AG04450 (cell line): Measurements from ENCODE around the gene NDUFAF3. TPM values are rescaled to one million over a fixed set of nuclear protein-coding genes. Genes with fewer than 3 reads are reported as not detected.

Source experiments
- CTCF ChIA-PET: fragments of 300-600, 350-600 bp; formaldehyde crosslinking; extraction: SDS; loops from one replicate; lab custom pipeline; 2022; ENCODE audit warnings: antibody characterized with exemption, inconsistent platforms; lab: Charles Lee
- POLR2A ChIA-PET: fragments of 350-600 bp; formaldehyde crosslinking; extraction: SDS; loops from one replicate; lab custom pipeline; 2021; ENCODE audit warnings: antibody characterized with exemption, inconsistent platforms; lab: Yijun Ruan, JAX
- DNase-seq: peaks from one replicate; pipeline ENCODE4 v3.0.0-alpha.2; 2011; ENCODE audit warnings: low read depth, low spot score
- H3K27ac ChIP-seq: one replicate; pipeline ENCODE4 v1.5.1; 2012; ENCODE audit warnings: low read depth, low read length, control low read depth
- H3K27me3 ChIP-seq: one replicate; pipeline ENCODE4 v1.6.0; 2012; ENCODE audit warnings: low read length; ENCODE audit not compliant: control insufficient read depth, insufficient read depth
- H3K4me3 ChIP-seq: 2 replicates; pipeline ENCODE4 v1.5.1; 2011; ENCODE audit warnings: mild to moderate bottlenecking, low read depth, low read length, control low read depth
- H3K9me3 ChIP-seq: 2 replicates; pipeline ENCODE4 v1.5.1; 2012; ENCODE audit warnings: low read length; ENCODE audit not compliant: control insufficient read depth, insufficient read depth
- polyA plus RNA-seq: library from polyadenylated mRNA; depleted of rRNA; stranded (reverse); fragments of >200 nt; gene quantifications from 2 replicates; pipeline ENCODE4 v1.2.3, GENCODE V29; 2011
- TF ChIP-seq, protein P1 (sequence below): IDR thresholded peaks from 2 replicates; pipeline ENCODE4 v1.5.1; 2011; ENCODE audit warnings: low read depth, low read length, control low read depth, inconsistent platforms

The NDUFAF3 gene
- polyA plus RNA-seq, 1 experiment, result 47.0 TPM

DNA sequence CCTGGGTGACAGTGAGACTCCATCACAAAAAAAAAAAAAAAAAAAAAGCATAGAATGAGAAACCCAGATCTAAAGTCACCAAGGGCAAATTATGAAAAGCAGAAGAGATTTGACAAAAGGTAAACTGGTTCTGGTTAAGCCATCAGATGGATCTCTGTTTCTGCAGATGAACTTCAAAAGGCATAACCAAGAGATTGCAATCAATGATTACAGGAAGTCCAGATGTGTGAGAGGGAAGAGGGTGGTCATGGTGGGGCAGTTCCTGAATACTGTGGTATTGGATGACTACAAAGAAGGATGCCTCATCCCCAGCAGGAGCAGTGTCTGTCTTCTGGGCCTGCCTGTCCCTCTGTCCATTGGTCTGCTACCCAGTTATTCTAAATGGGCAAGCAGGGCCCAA is 28.1 kb upstream of the NDUFAF3 start:
- Histone ChIP-seq H3K4me3 (no peak overlapping the region), H3K27ac (no peak overlapping the region), H3K9me3 (no peaks in the 10 kb centered on the region), H3K27me3 (no peaks in the 10 kb centered on the region)
- TF ChIP-seq, protein P1, sequence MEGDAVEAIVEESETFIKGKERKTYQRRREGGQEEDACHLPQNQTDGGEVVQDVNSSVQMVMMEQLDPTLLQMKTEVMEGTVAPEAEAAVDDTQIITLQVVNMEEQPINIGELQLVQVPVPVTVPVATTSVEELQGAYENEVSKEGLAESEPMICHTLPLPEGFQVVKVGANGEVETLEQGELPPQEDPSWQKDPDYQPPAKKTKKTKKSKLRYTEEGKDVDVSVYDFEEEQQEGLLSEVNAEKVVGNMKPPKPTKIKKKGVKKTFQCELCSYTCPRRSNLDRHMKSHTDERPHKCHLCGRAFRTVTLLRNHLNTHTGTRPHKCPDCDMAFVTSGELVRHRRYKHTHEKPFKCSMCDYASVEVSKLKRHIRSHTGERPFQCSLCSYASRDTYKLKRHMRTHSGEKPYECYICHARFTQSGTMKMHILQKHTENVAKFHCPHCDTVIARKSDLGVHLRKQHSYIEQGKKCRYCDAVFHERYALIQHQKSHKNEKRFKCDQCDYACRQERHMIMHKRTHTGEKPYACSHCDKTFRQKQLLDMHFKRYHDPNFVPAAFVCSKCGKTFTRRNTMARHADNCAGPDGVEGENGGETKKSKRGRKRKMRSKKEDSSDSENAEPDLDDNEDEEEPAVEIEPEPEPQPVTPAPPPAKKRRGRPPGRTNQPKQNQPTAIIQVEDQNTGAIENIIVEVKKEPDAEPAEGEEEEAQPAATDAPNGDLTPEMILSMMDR, result no peak
- DNase-seq, result no peak
- ChIA-PET CTCF (no interaction called here), POLR2A (interaction anchor here (2.9 kb wide), 1 partner anchor 13 kb away, joined by 8 read pairs; the partner anchor contains the start of gene WDR6)

DNA sequence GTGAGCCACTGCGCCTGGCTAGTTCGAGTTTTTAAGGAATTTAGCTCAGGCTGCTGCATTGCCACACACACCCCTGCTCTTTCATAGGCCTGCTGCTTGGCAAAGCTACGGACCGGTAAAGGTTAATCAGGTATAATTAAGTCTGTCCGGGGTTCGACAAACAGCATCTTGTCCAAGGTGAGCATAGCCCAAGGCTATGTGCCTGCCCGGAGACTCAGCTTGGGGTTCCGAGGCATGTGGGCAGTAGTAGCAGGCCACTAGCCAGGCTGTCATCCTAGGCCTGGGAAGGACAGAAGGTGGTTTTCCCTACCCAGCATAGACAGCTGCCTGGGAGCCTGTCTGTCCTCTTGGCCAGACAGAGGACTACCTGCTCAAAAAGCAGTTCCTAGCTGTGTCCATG is 25.3 kb upstream of the NDUFAF3 start:
- ChIA-PET POLR2A (no interaction called here), CTCF (no interaction called here)
- no peak overlapping the region for H3K27ac ChIP-seq
- no peaks in the 10 kb centered on the region for H3K27me3 ChIP-seq
- H3K9me3 ChIP-seq, result no peaks in the 10 kb centered on the region
- TF ChIP-seq, protein P1, result no peak
- no peak overlapping the region for H3K4me3 ChIP-seq
- no peak for DNase-seq

DNA sequence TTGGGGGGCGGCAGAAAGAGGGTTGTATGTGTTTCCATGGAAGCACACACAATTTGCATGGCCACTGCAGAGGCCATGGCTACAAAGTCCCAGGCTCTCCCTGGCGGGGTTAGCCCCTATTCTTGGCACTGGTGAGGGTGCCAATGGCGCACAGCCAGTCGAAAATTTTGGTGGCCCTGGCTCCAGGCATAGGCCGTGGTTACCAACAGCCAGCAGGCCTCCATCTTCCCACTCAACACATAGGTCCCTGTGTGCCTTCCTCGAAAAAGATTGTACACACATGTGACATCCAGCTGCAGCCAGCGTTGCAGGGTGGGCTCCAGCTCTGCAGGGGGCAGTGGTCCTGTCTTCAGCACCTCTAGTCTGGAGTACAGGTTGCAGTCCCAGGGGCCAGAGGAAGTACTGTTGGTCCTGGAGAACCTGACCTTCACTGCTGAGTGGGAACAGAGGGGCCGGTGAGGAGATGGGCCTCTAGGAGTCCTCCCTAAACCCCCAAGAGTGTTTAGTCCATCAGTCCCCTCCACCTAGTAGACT is 24.8 kb upstream of the NDUFAF3 start:
- TF ChIP-seq, protein P1, result no peak
- Histone ChIP-seq H3K4me3 (no peak overlapping the region), H3K27me3 (no peaks in the 10 kb centered on the region), H3K9me3 (no peaks in the 10 kb centered on the region), H3K27ac (no peak overlapping the region)
- ChIA-PET POLR2A (no interaction called here), CTCF (interaction anchor here (1.0 kb wide), 1 partner anchor 10 kb away, joined by 5 read pairs; the partner anchor contains the start of gene WDR6)
- DNase-seq, result no peak

DNA sequence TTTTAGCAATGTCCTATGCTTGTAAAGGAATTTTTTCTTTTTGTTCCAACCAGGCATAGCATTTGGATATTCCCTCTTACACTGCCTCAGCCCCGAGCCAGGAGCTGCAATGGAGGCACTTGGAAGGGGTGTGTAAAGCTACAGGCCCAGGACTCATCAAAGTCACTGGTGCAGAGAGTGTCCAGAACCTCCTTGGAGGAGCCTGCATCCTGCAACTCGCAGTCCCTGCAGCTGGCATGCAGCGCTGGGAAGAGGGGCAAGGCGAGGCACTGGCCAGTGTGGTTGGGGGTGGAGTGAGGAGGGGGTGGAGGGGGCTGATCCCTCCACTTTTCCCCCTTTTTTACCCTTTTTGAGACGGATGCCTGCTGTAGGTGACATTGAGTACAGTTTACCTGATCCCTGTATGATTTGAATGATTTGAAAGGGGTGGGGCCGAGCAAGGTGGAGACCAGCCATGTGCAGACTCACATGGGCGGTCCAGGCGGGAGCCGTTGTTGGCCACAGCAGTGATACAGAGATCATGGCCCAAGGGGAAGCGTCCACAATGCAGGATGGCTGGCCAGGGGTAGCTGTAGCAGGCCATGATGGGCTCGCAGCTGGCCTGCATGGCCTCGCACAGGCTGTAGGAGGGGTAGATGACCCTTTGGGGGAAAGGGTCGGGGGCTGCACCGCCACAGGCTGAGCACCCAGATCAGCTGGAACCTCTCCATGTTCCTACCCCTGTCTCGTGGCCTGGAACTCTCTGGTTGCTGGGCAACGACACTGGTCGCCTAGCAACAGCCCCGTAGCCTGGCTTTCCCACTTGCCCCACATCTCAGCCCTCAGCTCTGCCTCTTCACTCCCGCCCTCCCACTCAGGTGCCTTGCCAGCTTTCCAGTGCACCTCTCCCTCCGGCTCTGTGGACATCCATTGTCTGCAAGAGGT is 23.9 kb upstream of the NDUFAF3 start:
- no peak for DNase-seq
- ChIA-PET POLR2A (no interaction called here), CTCF (interaction anchor here (1.0 kb wide), 1 partner anchor 9 kb away, joined by 5 read pairs; the partner anchor contains the start of gene WDR6)
- Histone ChIP-seq H3K9me3 (no peaks in the 10 kb centered on the region), H3K27me3 (no peaks in the 10 kb centered on the region), H3K27ac (no peak overlapping the region), H3K4me3 (no peak overlapping the region)
- TF ChIP-seq, protein P1, result no peak
